ENCODE data around the gene ATP6V1G1.

DNA sequence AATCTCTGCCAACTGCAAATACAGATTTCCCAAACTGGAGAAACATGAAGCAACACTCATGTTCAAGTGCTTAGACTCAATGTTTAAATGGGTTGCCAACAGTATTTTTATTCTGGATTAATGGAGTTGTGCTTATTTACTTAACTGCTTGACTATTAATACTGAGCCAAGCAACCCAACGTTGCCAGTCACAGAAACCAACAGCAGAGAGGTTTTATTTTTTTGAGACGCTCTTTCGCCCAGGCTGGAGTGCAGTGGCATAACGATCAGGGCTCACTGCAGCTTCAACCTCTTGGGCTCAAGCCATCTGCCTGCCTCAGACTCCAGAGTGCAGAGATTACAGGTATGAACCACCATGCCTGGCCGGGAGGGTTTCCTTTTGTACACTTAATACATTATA, 15.1 kb downstream of the ATP6V1G1 start:
- TF ChIP-seq CTCF (optimal IDR thresholded peaks at IDR 0.05 in 1 of 3, IDR thresholded peaks at IDR 0.05 in 1 of 3, conservative IDR thresholded peaks at IDR 0.05 in 1 of 3; ENCODE audit: extremely low read depth in 1 of 3, insufficient read depth in 2 of 3, low read length in 3 of 3), result no peak
- no peak for TF ChIP-seq EZH2 (IDR thresholded peaks at IDR 0.05; ENCODE audit: low read length)
